Vagina (tissue), 2 donors: ENCODE data around the gene XAGE2. TPM values are rescaled to one million over a fixed set of nuclear protein-coding genes. Genes with fewer than 3 reads are reported as not detected.

Experiments used
- DNase-seq, 2 donors: peaks; one replicate each; pipeline ENCODE4 v3.0.0-alpha.2; 2017; ENCODE audit errors: extremely low spot score in 2 of 2
- H3K27ac ChIP-seq: fragments of 200-600 bp; sonication (generic); one replicate; pipeline ENCODE4 v1.5.1; 2019
- H3K27me3 ChIP-seq: fragments of 200-600 bp; sonication (generic); one replicate; pipeline ENCODE4 v1.5.1; 2019
- H3K36me3 ChIP-seq, 2 donors: fragments of 200-600 bp; sonication (generic); one replicate each; pipeline ENCODE4 v1.5.1; 2017 to 2019
- H3K4me1 ChIP-seq: fragments of 200-600 bp; sonication (generic); one replicate; pipeline ENCODE4 v1.5.1; 2019
- H3K4me3 ChIP-seq, 2 donors: fragments of 200-600 bp; sonication (generic); 1 replicate in 1 of 2; 2 replicates in 1 of 2; pipeline ENCODE4 v1.5.1; 2016 to 2019
- H3K9me3 ChIP-seq: fragments of 200-600 bp; sonication (generic); one replicate; pipeline ENCODE4 v1.5.1; 2019
- POLR2A ChIP-seq, 2 donors: fragments of 450-650 bp; IDR thresholded peaks; one replicate each; pipeline ENCODE4 v1.6.1; 2017; ENCODE audit warnings: antibody characterized with exemption in 2 of 2, mild to moderate bottlenecking in 2 of 2, moderate library complexity in 2 of 2
- POLR2AphosphoS5 ChIP-seq, 2 donors: sonication (generic); formaldehyde crosslinking; IDR thresholded peaks; one replicate each; pipeline ENCODE4 v1.9.0; 2017; ENCODE audit warnings: antibody characterized with exemption in 2 of 2, mild to moderate bottlenecking in 2 of 2, low read depth in 1 of 2; ENCODE audit not compliant: insufficient read depth in 1 of 2
- intact Hi-C: fragments of 100-400 bp; cut with DNase I; formaldehyde crosslinking; loops from one replicate; pipeline ENCODE4 v1.15.1; 2023
- total RNA-seq: library from RNA; depleted of rRNA; stranded (reverse); fragments of >200 nt; gene quantifications from one replicate; pipeline ENCODE4 v1.2.3, GENCODE V29; 2016
- TF ChIP-seq, protein P1 (sequence below), 3 experiments: fragments of 450-650 bp in 2 of 3; fragments of 200-600 bp in 1 of 3; sonication (generic) in 1 of 3; IDR thresholded peaks; one replicate each; pipeline ENCODE4 v1.5.1; 2017 to 2019; ENCODE audit warnings: antibody characterized with exemption in 3 of 3, mild to moderate bottlenecking in 2 of 3, moderate library complexity in 2 of 3

Gene XAGE2
- total RNA-seq, 1 donor from 2014 or later, result not detected

GRCh38 chrX:52410439-52411394 is 41.9 kb downstream of the XAGE2 start:
- no peaks in the 10 kb centered on the region for H3K27me3 ChIP-seq
- H3K27ac ChIP-seq, result no peak overlapping the region
- no peaks in the 10 kb centered on the region for H3K9me3 ChIP-seq
- H3K4me1 ChIP-seq, result no peaks in the 10 kb centered on the region
- intact Hi-C loops, result no loop called here
- TF ChIP-seq POLR2A (IDR thresholded peaks at IDR 0.05), result no peak
- TF ChIP-seq POLR2AphosphoS5 (IDR thresholded peaks at IDR 0.05; ENCODE audit: insufficient read depth in 1 of 2, low read depth in 1 of 2), result no peak
- TF ChIP-seq, protein P1, sequence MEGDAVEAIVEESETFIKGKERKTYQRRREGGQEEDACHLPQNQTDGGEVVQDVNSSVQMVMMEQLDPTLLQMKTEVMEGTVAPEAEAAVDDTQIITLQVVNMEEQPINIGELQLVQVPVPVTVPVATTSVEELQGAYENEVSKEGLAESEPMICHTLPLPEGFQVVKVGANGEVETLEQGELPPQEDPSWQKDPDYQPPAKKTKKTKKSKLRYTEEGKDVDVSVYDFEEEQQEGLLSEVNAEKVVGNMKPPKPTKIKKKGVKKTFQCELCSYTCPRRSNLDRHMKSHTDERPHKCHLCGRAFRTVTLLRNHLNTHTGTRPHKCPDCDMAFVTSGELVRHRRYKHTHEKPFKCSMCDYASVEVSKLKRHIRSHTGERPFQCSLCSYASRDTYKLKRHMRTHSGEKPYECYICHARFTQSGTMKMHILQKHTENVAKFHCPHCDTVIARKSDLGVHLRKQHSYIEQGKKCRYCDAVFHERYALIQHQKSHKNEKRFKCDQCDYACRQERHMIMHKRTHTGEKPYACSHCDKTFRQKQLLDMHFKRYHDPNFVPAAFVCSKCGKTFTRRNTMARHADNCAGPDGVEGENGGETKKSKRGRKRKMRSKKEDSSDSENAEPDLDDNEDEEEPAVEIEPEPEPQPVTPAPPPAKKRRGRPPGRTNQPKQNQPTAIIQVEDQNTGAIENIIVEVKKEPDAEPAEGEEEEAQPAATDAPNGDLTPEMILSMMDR (IDR thresholded peaks at IDR 0.05), result no peak
- no peaks in the 10 kb centered on the region for H3K36me3 ChIP-seq
- H3K4me3 ChIP-seq, result no peak overlapping the region
- DNase-seq, result no peak

DNA sequence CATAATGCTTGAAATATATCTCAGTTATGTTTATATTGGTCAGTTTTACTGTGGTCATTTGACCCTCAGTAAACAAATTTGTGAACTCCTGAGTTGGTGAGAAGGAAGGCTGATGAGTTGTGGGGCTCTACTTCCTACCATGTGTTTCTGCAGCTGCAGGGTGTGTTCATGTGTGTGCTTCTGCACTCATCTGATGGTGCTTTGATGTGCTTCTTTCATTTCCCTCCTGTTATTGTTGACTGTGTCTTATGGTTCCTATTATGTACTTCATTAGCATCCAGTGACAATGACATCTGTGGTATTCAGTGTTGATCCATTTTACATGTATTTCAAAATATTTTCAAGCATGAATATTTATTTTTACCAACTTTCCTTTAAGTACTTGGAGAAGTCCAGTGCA is 46.5 kb downstream of the XAGE2 start:
- Histone ChIP-seq H3K36me3 (no peaks in the 10 kb centered on the region), H3K27me3 (no peaks in the 10 kb centered on the region), H3K9me3 (no peaks in the 10 kb centered on the region), H3K27ac (no peak overlapping the region), H3K4me1 (no peaks in the 10 kb centered on the region), H3K4me3 (no peak overlapping the region)
- intact Hi-C loops, result no loop called here
- DNase-seq, result no peak
- no peak for TF ChIP-seq POLR2A (IDR thresholded peaks at IDR 0.05)

DNA sequence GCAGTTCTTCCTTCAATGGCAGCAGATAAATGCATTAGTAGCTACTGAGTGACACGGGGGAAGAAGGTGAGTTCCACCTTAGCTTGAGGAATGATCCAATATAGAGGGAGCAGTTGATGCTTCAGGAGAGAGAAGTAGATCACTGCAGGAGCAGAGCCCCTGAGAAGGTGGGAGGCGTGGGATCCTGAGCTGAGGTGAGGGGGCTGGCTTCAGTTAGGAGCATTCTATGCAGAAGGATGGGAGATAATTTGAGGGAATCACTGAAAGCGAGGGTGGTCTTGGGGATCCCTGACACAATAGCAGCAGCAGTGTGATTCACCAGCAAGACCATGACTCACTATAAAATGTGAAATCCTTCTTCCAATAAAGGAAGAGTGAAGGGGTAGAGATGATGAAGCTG is 48.0 kb downstream of the XAGE2 start:
- Histone ChIP-seq H3K27ac (no peak overlapping the region), H3K4me1 (no peaks in the 10 kb centered on the region), H3K36me3 (no peaks in the 10 kb centered on the region), H3K27me3 (no peaks in the 10 kb centered on the region), H3K4me3 (no peak overlapping the region), H3K9me3 (no peaks in the 10 kb centered on the region)
- no peak for DNase-seq
- TF ChIP-seq POLR2AphosphoS5 (IDR thresholded peaks at IDR 0.05; ENCODE audit: insufficient read depth in 1 of 2, low read depth in 1 of 2) (no peak), POLR2A (IDR thresholded peaks at IDR 0.05) (no peak)
- TF ChIP-seq, protein P1 (IDR thresholded peaks at IDR 0.05), result no peak
- intact Hi-C loops, result no loop called here

GRCh38 chrX:52420824-52421443 is 52.1 kb downstream of the XAGE2 start:
- TF ChIP-seq, protein P1 (IDR thresholded peaks at IDR 0.05), result no peak
- TF ChIP-seq POLR2AphosphoS5 (IDR thresholded peaks at IDR 0.05; ENCODE audit: insufficient read depth in 1 of 2, low read depth in 1 of 2) (no peak), POLR2A (IDR thresholded peaks at IDR 0.05) (no peak)
- H3K27ac ChIP-seq, result no peak overlapping the region
- H3K4me3 ChIP-seq, result no peak overlapping the region
- no peaks in the 10 kb centered on the region for H3K36me3 ChIP-seq
- intact Hi-C loops, result no loop called here
- DNase-seq, result no peak
- H3K9me3 ChIP-seq, result no peaks in the 10 kb centered on the region
- no peaks in the 10 kb centered on the region for H3K4me1 ChIP-seq
- H3K27me3 ChIP-seq, result no peaks in the 10 kb centered on the region

DNA sequence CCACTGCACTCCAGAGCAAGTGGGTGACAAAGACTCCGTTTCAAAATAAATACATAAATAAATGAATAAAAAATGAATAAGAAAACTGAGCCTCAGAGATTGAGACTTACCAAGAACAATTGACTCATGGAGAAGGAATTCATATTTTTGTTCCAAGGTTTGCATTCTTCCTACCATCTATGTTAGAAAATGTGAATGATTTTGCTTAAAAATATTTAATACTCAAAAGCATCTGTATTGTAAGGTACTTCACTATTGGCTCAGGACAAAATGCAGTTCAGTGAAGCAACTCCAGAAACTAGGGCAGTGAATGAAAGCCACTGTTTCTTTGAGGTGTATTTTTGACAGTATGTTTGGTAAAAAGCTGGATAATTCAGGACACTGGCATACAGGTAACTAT is 54.1 kb downstream of the XAGE2 start:
- DNase-seq, result no peak
- H3K27me3 ChIP-seq, result no peaks in the 10 kb centered on the region
- no peaks in the 10 kb centered on the region for H3K4me1 ChIP-seq
- intact Hi-C loops, result no loop called here
- H3K9me3 ChIP-seq, result no peaks in the 10 kb centered on the region
- no peak overlapping the region for H3K4me3 ChIP-seq
- TF ChIP-seq, protein P1 (IDR thresholded peaks at IDR 0.05), result no peak
- no peak for TF ChIP-seq POLR2AphosphoS5 (IDR thresholded peaks at IDR 0.05; ENCODE audit: insufficient read depth in 1 of 2, low read depth in 1 of 2)
- TF ChIP-seq POLR2A (IDR thresholded peaks at IDR 0.05), result no peak
- H3K36me3 ChIP-seq, result no peaks in the 10 kb centered on the region
- no peak overlapping the region for H3K27ac ChIP-seq
